Esophagus squamous epithelium (tissue), 4 donors: Measurements from ENCODE around the gene TDRD5.
"Not testable (repeated sequence)": the region's sequence is repeated elsewhere in the genome, so short reads cannot be mapped to it uniquely, and the experiment has no call there.

Experiments
- CTCF ChIP-seq, 6 experiments: fragments of 450-650 bp in 4 of 6; fragments of 200-600 bp in 2 of 6; sonication (generic) in 2 of 6; IDR thresholded peaks; one replicate each; pipeline ENCODE4 v1.5.1; 2016 to 2019; ENCODE audit warnings: antibody characterized with exemption in 6 of 6, mild to moderate bottlenecking in 4 of 6, moderate library complexity in 4 of 6
- POLR2A ChIP-seq, 4 donors: fragments of 450-650 bp; IDR thresholded peaks; one replicate each; pipeline ENCODE4 v1.6.1; 2017; ENCODE audit warnings: antibody characterized with exemption in 4 of 4, mild to moderate bottlenecking in 4 of 4, moderate library complexity in 3 of 4

GRCh38 chr1:179694530-179694929 lies 102.9 kb downstream of the TDRD5 start:
- not testable (repeated sequence) for TF ChIP-seq CTCF, POLR2A (IDR thresholded peaks at IDR 0.05)
